H1 (cell line): ENCODE results near the gene ADRM1. TPM values are rescaled to one million over a fixed set of nuclear protein-coding genes. Genes with fewer than 3 reads are reported as not detected.

ENCODE experiments used
- CTCF ChIA-PET: fragments of 300-600 bp; sonication (Branson Sonifier 250); formaldehyde crosslinking; loops from one replicate; lab custom pipeline; 2021; ENCODE audit not compliant: partially characterized antibody; lab: Charles Lee
- POLR2A ChIA-PET: fragments of 300-600 bp; sonication (Branson Sonifier 250); formaldehyde crosslinking; loops from one replicate; lab custom pipeline; 2021; ENCODE audit warnings: inconsistent platforms; ENCODE audit not compliant: partially characterized antibody; lab: Charles Lee
- DNase-seq, 2 experiments: peaks; one replicate each; pipeline versions ENCODE4 v3.0.0 to v3.0.0-alpha.2; 2010 to 2022; ENCODE audit warnings: low spot score in 2 of 2, low read depth in 1 of 2, mixed read lengths in 1 of 2
- FAIRE-seq: peaks from 2 replicates; lab custom pipeline; 2011; peaks lifted over from hg19 to GRCh38; lab: Jason Lieb, UNC
- H2AFZ ChIP-seq: 2 replicates; pipeline ENCODE4 v1.8.1; 2012; ENCODE audit warnings: low read length, inconsistent platforms
- H2AK5ac ChIP-seq: 2 replicates; pipeline ENCODE4 v1.6.1; 2013; ENCODE audit warnings: low read depth, low read length
- H2BK120ac ChIP-seq: replicated peaks from 2 replicates; pipeline ENCODE3; 2013; ENCODE audit warnings: low read depth, low read length, inconsistent platforms
- H2BK12ac ChIP-seq: 2 replicates; pipeline ENCODE4 v1.6.1; 2013; ENCODE audit warnings: low read depth, low read length
- H2BK15ac ChIP-seq: 2 replicates; pipeline ENCODE4 v1.6.1; 2013; ENCODE audit warnings: low read length
- H2BK20ac ChIP-seq: 2 replicates; pipeline ENCODE4 v1.6.1; 2013; ENCODE audit warnings: low read length
- H2BK5ac ChIP-seq: 2 replicates; pipeline ENCODE4 v1.6.1; 2013; ENCODE audit warnings: low read depth, low read length
- H3K14ac ChIP-seq: 2 replicates; pipeline ENCODE4 v1.6.1; 2013; ENCODE audit warnings: inconsistent platforms; ENCODE audit not compliant: insufficient read length
- H3K18ac ChIP-seq: 2 replicates; pipeline ENCODE4 v1.6.1; 2013; ENCODE audit warnings: low read length; ENCODE audit errors: extremely low read depth
- H3K23ac ChIP-seq: 2 replicates; pipeline ENCODE4 v1.6.1; 2013; ENCODE audit warnings: inconsistent platforms; ENCODE audit not compliant: insufficient read length
- H3K23me2 ChIP-seq: 2 replicates; pipeline ENCODE4 v1.6.1; 2013; ENCODE audit warnings: low read depth, low read length
- H3K27ac ChIP-seq: 2 replicates; pipeline ENCODE4 v1.6.1; 2011; ENCODE audit warnings: low read depth, low read length, inconsistent platforms
- H3K27me3 ChIP-seq, 4 experiments: replicated peaks in 1 of 4; 1 replicate in 1 of 4; 2 replicates in 3 of 4; pipeline versions ENCODE4 v1.6.1 to v1.8.1; 2011 to 2013; ENCODE audit warnings: low read length in 3 of 4, mild to moderate bottlenecking in 3 of 4, inconsistent platforms in 2 of 4, mixed read lengths in 2 of 4, moderate library complexity in 1 of 4; ENCODE audit not compliant: control insufficient read depth in 3 of 4, insufficient read depth in 3 of 4; ENCODE audit errors: extremely low read depth in 1 of 4
- H3K36me3 ChIP-seq, 4 experiments: 2 replicates each; pipeline versions ENCODE4 v1.6.1 to v1.8.1; 2011 to 2013; ENCODE audit warnings: mild to moderate bottlenecking in 4 of 4, low read length in 3 of 4, moderate library complexity in 2 of 4, control low read depth in 1 of 4, inconsistent platforms in 1 of 4; ENCODE audit not compliant: insufficient read depth in 4 of 4, control insufficient read depth in 2 of 4
- H3K4ac ChIP-seq: replicated peaks from 2 replicates; pipeline ENCODE3; 2013; ENCODE audit warnings: low read length, low read depth, mixed read lengths, inconsistent platforms; ENCODE audit not compliant: insufficient read length
- H3K4me1 ChIP-seq, 4 experiments: replicated peaks in 1 of 4; 1 replicate in 1 of 4; 2 replicates in 3 of 4; pipeline versions ENCODE4 v1.6.1 to v1.8.1; 2011 to 2013; ENCODE audit warnings: low read length in 3 of 4, inconsistent platforms in 2 of 4, mixed read lengths in 1 of 4; ENCODE audit not compliant: insufficient read depth in 4 of 4, control insufficient read depth in 3 of 4
- H3K4me2 ChIP-seq, 2 experiments: 2 replicates each; pipeline versions ENCODE4 v1.6.1 to v1.8.1; 2011 to 2013; ENCODE audit warnings: low read depth in 2 of 2, low read length in 2 of 2, control low read depth in 1 of 2, inconsistent platforms in 1 of 2, mild to moderate bottlenecking in 1 of 2; ENCODE audit not compliant: insufficient read depth in 1 of 2
- H3K4me3 ChIP-seq, 4 experiments: fragments of 200-600, 300-600 bp in 1 of 4; sonication (generic), shearing (Covaris generic), sonication (Bioruptor Twin) in 1 of 4; 2 replicates each; pipeline versions ENCODE4 v1.5.1 to v1.8.1; 2011 to 2016; ENCODE audit warnings: low read length in 4 of 4, low read depth in 3 of 4, control low read depth in 2 of 4, inconsistent platforms in 2 of 4, mild to moderate bottlenecking in 2 of 4, mixed read lengths in 1 of 4, moderate library complexity in 1 of 4; ENCODE audit not compliant: insufficient read depth in 2 of 4; ENCODE audit errors: extremely low read depth in 1 of 4
- H3K56ac ChIP-seq: replicated peaks from 2 replicates; pipeline ENCODE3; 2013; ENCODE audit warnings: low read depth, mild to moderate bottlenecking, mixed read lengths, low read length, inconsistent platforms; ENCODE audit not compliant: insufficient read length
- H3K79me1 ChIP-seq: 2 replicates; pipeline ENCODE4 v1.6.1; 2013; ENCODE audit warnings: low read depth, low read length, control low read depth
- H3K79me2 ChIP-seq, 2 experiments: 2 replicates each; pipeline versions ENCODE4 v1.6.1 to v1.8.1; 2012 to 2013; ENCODE audit warnings: low read length in 2 of 2, mild to moderate bottlenecking in 2 of 2, inconsistent platforms in 1 of 2; ENCODE audit not compliant: insufficient read depth in 2 of 2, control insufficient read depth in 1 of 2
- H3K9ac ChIP-seq, 4 experiments: replicated peaks in 1 of 4; 1 replicate in 1 of 4; 2 replicates in 3 of 4; pipeline versions ENCODE4 v1.6.1 to v1.8.1; 2011 to 2013; ENCODE audit warnings: low read depth in 3 of 4, low read length in 3 of 4, control low read depth in 2 of 4, mild to moderate bottlenecking in 2 of 4, moderate library complexity in 2 of 4, inconsistent platforms in 1 of 4; ENCODE audit errors: extremely low read depth in 1 of 4
- H3K9me3 ChIP-seq, 2 experiments: 2 replicates each; pipeline versions ENCODE4 v1.6.1 to v1.8.1; 2012 to 2013; ENCODE audit warnings: mild to moderate bottlenecking in 2 of 2, moderate library complexity in 2 of 2, control low read depth in 1 of 2, inconsistent platforms in 1 of 2, low read depth in 1 of 2, low read length in 1 of 2, mixed read lengths in 1 of 2; ENCODE audit not compliant: insufficient read depth in 2 of 2
- H4K20me1 ChIP-seq, 2 experiments: replicated peaks in 1 of 2; 2 replicates each; pipeline versions ENCODE3 to v1.8.1; 2011 to 2013; ENCODE audit warnings: inconsistent platforms in 2 of 2, low read length in 2 of 2, mild to moderate bottlenecking in 1 of 2; ENCODE audit not compliant: insufficient read depth in 2 of 2, control insufficient read depth in 1 of 2
- H4K5ac ChIP-seq: 2 replicates; pipeline ENCODE4 v1.6.1; 2013; ENCODE audit warnings: low read length, low read depth, mixed read lengths, inconsistent platforms; ENCODE audit not compliant: insufficient read length
- H4K8ac ChIP-seq: 2 replicates; pipeline ENCODE4 v1.8.0; 2013; ENCODE audit warnings: mild to moderate bottlenecking, moderate library complexity, low read length, inconsistent platforms; ENCODE audit not compliant: insufficient read depth; ENCODE audit errors: extremely low read depth
- H4K91ac ChIP-seq: replicated peaks from 2 replicates; pipeline ENCODE3; 2013; ENCODE audit warnings: low read length, mixed read lengths, inconsistent platforms; ENCODE audit not compliant: insufficient read length
- ATF2 ChIP-seq: IDR thresholded peaks from 2 replicates; pipeline ENCODE4 v1.6.1; 2012; ENCODE audit warnings: low read length, inconsistent platforms
- GABPA ChIP-seq: IDR thresholded peaks from 2 replicates; pipeline ENCODE4 v1.6.1; 2011; ENCODE audit warnings: mild to moderate bottlenecking, low read length, moderate library complexity, borderline replicate concordance; ENCODE audit not compliant: insufficient read depth
- MAX ChIP-seq: IDR thresholded peaks from 2 replicates; pipeline ENCODE4 v1.6.1; 2012; ENCODE audit warnings: inconsistent platforms
- RXRA ChIP-seq: IDR thresholded peaks from 2 replicates; pipeline ENCODE4 v1.6.1; 2011; ENCODE audit warnings: low read depth, mild to moderate bottlenecking, low read length, moderate library complexity; ENCODE audit not compliant: insufficient read depth
- WGBS, 2 experiments: shearing (Covaris generic) in 1 of 2; methylation state at CpG; one replicate each; pipeline versions ENCODE4 v1.1.6 to v1.1.7; 2013 to 2015; ENCODE audit warnings: low lambda C conversion rate in 2 of 2, mixed read lengths in 2 of 2, inconsistent platforms in 1 of 2, low coverage in 1 of 2, missing lambda C conversion rate in 1 of 2; ENCODE audit not compliant: insufficient replicate concordance in 2 of 2, insufficient coverage in 1 of 2, insufficient read length in 1 of 2; ENCODE audit errors: extremely low coverage in 1 of 2, missing lambda C conversion rate in 1 of 2; 5-methylcytosine and 5-hydroxymethylcytosine counted together
- polyA plus RNA-seq, 7 experiments: library from polyadenylated mRNA; depleted of rRNA in 3 of 7; stranded (reverse) in 5 of 7; unstranded in 2 of 7; fragments of >200 nt in 5 of 7; fragments of 200-250 nt in 2 of 7; gene quantifications; 1 replicate in 5 of 7; 2 replicates in 1 of 7; 4 replicates in 1 of 7; pipeline versions ENCODE4 v1.2.1 to v1.2.3, GENCODE V29; 2011 to 2013; ENCODE audit warnings: missing spikeins in 2 of 7, mixed read lengths in 2 of 7
- total RNA-seq: library from RNA; stranded (reverse); fragmentation: NEBNext Ultra II Directional; extraction: Animal tissue kit (Norgen Biotek cat#: 25700); gene quantifications from 2 replicates; pipeline ENCODE4 v1.2.1, GENCODE V29; 2021

ADRM1 gene
- total and polyA plus RNA-seq, 2 of the 8 experiments (the other 6 are each of a cell fraction or from before 2014, with no cell fraction given) = 126 to 214 TPM

GRCh38 chr20:62319346-62319909 lies 16.6 kb downstream of the ADRM1 start:
- 91% methylated on average over 27 of the region's 29 CpGs; no CpG with 5 or more reads in 1 of the 2 experiments for WGBS, 2 experiments
- no peak for FAIRE-seq
- TF ChIP-seq RXRA (no peak), GABPA (no peak), ATF2 (no peak), MAX (no peak)

More at GRCh38 chr20:62319346-62319909, 16.6 kb downstream of the ADRM1 start:
- Histone ChIP-seq H3K14ac (no peak overlapping the region), H2AFZ (no peak overlapping the region), H3K9ac (no peak overlapping the region), H3K4ac (no peak overlapping the region), H2BK5ac (no peak overlapping the region), H3K23me2 (no peaks in the 10 kb centered on the region), H3K18ac (no peak overlapping the region), H2BK120ac (no peak overlapping the region), H4K5ac (no peak overlapping the region), H3K27me3 (no peaks in the 10 kb centered on the region), H2BK15ac (no peak overlapping the region), H3K27ac (no peak overlapping the region), H2BK20ac (no peak overlapping the region), H4K20me1 (peaks cover 0 to 4% of the 10 kb centered on the region in 2 experiments), H3K79me2 (no peaks in the 10 kb centered on the region; a peak in 1 of 4 replicates), H3K9me3 (peaks cover 0 to 32% of the 10 kb centered on the region in 2 experiments; a peak in 2 of 4 replicates), H3K23ac (no peak overlapping the region), H3K4me3 (no peak overlapping the region), H3K79me1 (no peaks in the 10 kb centered on the region), H3K4me1 (no peaks in the 10 kb centered on the region), H4K8ac (peak overlapping the region; percentile 68; the same call in 1 of the 2 replicates), H4K91ac (no peak overlapping the region), H3K4me2 (no peak overlapping the region), H3K36me3 (peaks cover 41 to 84% (median 70%) of the 10 kb centered on the region in 4 experiments), H2AK5ac (no peak overlapping the region), H3K56ac (no peak overlapping the region), H2BK12ac (no peak overlapping the region)
- CTCF ChIA-PET = interaction anchor here (0.8 to 0.9 kb wide), 2 partner anchors 50 to 66 kb away, joined by 3 to 4 read pairs; no protein-coding TSS in a partner anchor
- DNase-seq = no peak
- POLR2A ChIA-PET = interaction anchor here (0.8 to 3.4 kb wide), 8 partner anchors 11 to 49 kb away, joined by 3 to 40 read pairs (median 4); no protein-coding TSS in a partner anchor
